ENCODE measurements around the gene RMDN2. TPM values are rescaled to one million over a fixed set of nuclear protein-coding genes. Genes with fewer than 3 reads are reported as not detected.

RMDN2 gene
- total and polyA plus RNA-seq, 2 experiments from 2014 or later, result 5.8 to 11.1 TPM

DNA sequence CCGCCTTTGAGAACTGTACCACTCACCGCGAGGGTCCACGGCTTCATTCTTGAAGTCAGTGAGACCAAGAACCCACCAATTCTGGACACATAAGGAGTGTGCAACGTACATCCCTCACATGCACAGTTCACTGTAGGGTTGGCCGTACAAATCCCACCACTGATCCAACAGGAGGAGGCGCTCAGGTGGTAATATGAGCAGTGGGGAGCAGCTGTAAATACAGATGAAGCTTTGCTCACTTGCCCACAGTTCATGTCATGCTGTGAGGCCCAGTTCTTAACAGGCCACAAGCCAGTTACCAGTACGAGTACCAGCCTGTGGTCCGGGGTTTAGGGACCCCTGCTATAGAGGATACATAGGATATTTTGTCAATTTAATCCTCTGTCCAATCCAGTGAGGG lies 96.5 kb downstream of the RMDN2 start:
- Histone ChIP-seq H3K9ac (no peak overlapping the region), H3K36me3 (ENCODE audit: low read depth) (no peaks in the 10 kb centered on the region), H3K27me3 (replicated peaks; ENCODE audit: insufficient read depth) (no peaks in the 10 kb centered on the region), H3K4me2 (ENCODE audit: unreplicated experiment) (no peak overlapping the region), H3K4me1 (ENCODE audit: insufficient read depth) (peaks cover 4% of the 10 kb centered on the region; the same call in 1 of the 2 replicates), H3K27ac (no peak overlapping the region), H4K20me1 (ENCODE audit: insufficient read depth) (no peaks in the 10 kb centered on the region), H3K9me3 (ENCODE audit: low read depth) (no peaks in the 10 kb centered on the region), H3K79me2 (ENCODE audit: insufficient read depth) (no peaks in the 10 kb centered on the region), H2AFZ (no peak overlapping the region), H3K9me2 (ENCODE audit: insufficient read depth) (no peaks in the 10 kb centered on the region; the same call in 1 of the 2 replicates), H3K4me3 (no peak overlapping the region), H3F3A (ENCODE audit: insufficient read depth) (0 out of 2 replicates have a peak, but pooled peaks cover under 1% of the 10 kb centered on the region)
- in situ Hi-C loops (cut with MboI), result no loop called here
- TF ChIP-seq EZH2 (IDR thresholded peaks at IDR 0.05; ENCODE audit: insufficient read depth, poor library complexity, severe bottlenecking), result no peak
- no peak for TF ChIP-seq EZH2phosphoT487 (IDR thresholded peaks at IDR 0.05; ENCODE audit: insufficient read depth, low read depth)
- DNase-seq, result no peak
- 83 to 86% methylated on average over 9 of the region's 9 CpGs for WGBS, 2 experiments (ENCODE audit: low coverage in 1 of 2, low lambda C conversion rate in 2 of 2, missing lambda C conversion rate in 2 of 2)

DNA sequence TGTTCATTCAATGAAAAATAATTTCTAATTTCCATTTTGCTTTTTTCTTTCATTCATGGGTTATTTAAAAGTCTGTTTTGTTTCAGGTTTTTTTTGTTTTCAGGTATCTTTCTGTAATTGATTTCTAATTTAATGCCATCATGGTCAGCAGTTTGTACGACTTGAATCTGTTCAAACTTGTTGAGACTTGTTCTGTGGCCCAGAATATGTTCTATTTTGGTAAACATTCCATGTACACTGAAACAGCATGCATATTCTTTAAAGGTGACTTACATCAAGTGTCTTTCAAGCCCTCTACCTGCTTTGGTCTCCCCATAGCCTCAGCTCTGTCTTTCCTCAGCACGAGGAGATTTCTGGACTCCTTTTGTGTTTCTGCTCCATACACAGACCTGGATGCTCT lies 101.8 kb downstream of the RMDN2 start:
- Histone ChIP-seq H3K9me3 (ENCODE audit: low read depth) (no peaks in the 10 kb centered on the region), H3K9ac (no peak overlapping the region), H2AFZ (no peak overlapping the region), H3F3A (ENCODE audit: insufficient read depth) (no peaks in the 10 kb centered on the region), H3K36me3 (ENCODE audit: low read depth) (no peaks in the 10 kb centered on the region), H3K79me2 (ENCODE audit: insufficient read depth) (no peaks in the 10 kb centered on the region), H3K4me3 (no peak overlapping the region), H3K27ac (no peak overlapping the region), H4K20me1 (ENCODE audit: insufficient read depth) (no peaks in the 10 kb centered on the region), H3K4me1 (ENCODE audit: insufficient read depth) (no peaks in the 10 kb centered on the region), H3K27me3 (replicated peaks; ENCODE audit: insufficient read depth) (no peaks in the 10 kb centered on the region), H3K4me2 (ENCODE audit: unreplicated experiment) (no peak overlapping the region), H3K9me2 (ENCODE audit: insufficient read depth) (no peaks in the 10 kb centered on the region; the same call in 1 of the 2 replicates)
- 79 to 88% methylated on average over 2 of the region's 2 CpGs for WGBS, 2 experiments (ENCODE audit: low coverage in 1 of 2, low lambda C conversion rate in 2 of 2, missing lambda C conversion rate in 2 of 2)
- in situ Hi-C loops (cut with MboI), result no loop called here
- no peak for DNase-seq
- TF ChIP-seq EZH2 (IDR thresholded peaks at IDR 0.05; ENCODE audit: insufficient read depth, poor library complexity, severe bottlenecking), result no peak
- no peak for TF ChIP-seq EZH2phosphoT487 (IDR thresholded peaks at IDR 0.05; ENCODE audit: insufficient read depth, low read depth)

DNA sequence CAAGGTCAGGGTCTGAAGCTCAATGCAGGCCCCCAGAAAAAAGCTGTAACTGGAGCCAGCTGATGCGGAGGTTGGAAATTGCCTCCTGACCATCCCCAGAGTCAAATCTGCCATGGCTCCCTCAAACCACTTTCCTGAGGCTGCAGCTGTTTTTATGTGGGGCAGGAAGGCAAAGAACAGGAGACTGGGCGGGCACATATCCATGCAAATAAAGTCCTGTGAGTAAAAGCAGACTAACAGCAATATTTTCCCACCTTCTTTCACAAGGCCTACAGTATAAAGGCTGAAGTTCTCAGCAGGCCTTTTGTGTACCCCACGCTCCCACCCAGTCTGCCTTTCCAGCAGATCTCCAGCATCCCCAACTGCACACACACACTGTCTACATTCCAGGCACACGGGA lies 103.7 kb downstream of the RMDN2 start:
- no peaks in the 10 kb centered on the region for H4K20me1 ChIP-seq (ENCODE audit: insufficient read depth)
- in situ Hi-C loops (cut with MboI), result no loop called here

DNA sequence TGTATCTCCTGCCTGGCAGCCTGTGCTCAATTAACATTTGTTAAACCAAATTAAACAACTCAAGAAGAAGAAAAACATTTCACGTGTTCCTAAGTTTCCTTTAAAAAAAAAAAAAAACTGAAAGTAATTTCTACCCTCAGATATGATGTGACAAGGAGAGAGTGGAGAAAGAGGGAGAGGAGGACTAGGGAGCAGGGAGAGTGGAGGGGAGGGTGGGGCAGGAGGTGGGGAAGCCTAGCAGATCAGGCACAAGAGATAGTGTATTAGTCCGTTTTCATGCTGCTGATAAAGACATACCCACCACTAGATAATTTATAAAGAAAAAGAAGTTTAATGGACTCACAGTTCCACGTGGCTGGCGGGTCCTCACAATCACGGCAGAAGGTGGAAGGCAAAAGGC lies 104.4 kb downstream of the RMDN2 start:
- in situ Hi-C loops (cut with MboI), result no loop called here
- Histone ChIP-seq H3K9ac (no peak overlapping the region), H2AFZ (no peak overlapping the region), H3K4me2 (ENCODE audit: unreplicated experiment) (no peak overlapping the region), H3K79me2 (ENCODE audit: insufficient read depth) (no peaks in the 10 kb centered on the region), H3K9me3 (ENCODE audit: low read depth) (no peaks in the 10 kb centered on the region), H3K4me1 (ENCODE audit: insufficient read depth) (no peaks in the 10 kb centered on the region), H3K27ac (no peak overlapping the region), H3K4me3 (no peak overlapping the region), H3K36me3 (ENCODE audit: low read depth) (no peaks in the 10 kb centered on the region), H3K27me3 (replicated peaks; ENCODE audit: insufficient read depth) (no peaks in the 10 kb centered on the region), H4K20me1 (ENCODE audit: insufficient read depth) (no peaks in the 10 kb centered on the region), H3K9me2 (ENCODE audit: insufficient read depth) (no peaks in the 10 kb centered on the region; the same call in 1 of the 2 replicates), H3F3A (ENCODE audit: insufficient read depth) (no peaks in the 10 kb centered on the region)
- 93 to 95% methylated on average over 5 of the region's 5 CpGs for WGBS, 2 experiments (ENCODE audit: low coverage in 1 of 2, low lambda C conversion rate in 2 of 2, missing lambda C conversion rate in 2 of 2)
- TF ChIP-seq EZH2phosphoT487 (IDR thresholded peaks at IDR 0.05; ENCODE audit: insufficient read depth, low read depth) (no peak), EZH2 (IDR thresholded peaks at IDR 0.05; ENCODE audit: insufficient read depth, poor library complexity, severe bottlenecking) (no peak)
- DNase-seq, result no peak

More for the DNA sequence above, 103.7 kb downstream of the RMDN2 start:
- H3K36me3 ChIP-seq (ENCODE audit: low read depth), result no peaks in the 10 kb centered on the region
- H3K4me2 ChIP-seq (ENCODE audit: unreplicated experiment), result no peak overlapping the region
- no peak overlapping the region for H3K27ac ChIP-seq
- no peak for DNase-seq
- TF ChIP-seq EZH2 (IDR thresholded peaks at IDR 0.05; ENCODE audit: insufficient read depth, poor library complexity, severe bottlenecking) (no peak), EZH2phosphoT487 (IDR thresholded peaks at IDR 0.05; ENCODE audit: insufficient read depth, low read depth) (no peak)
- H3K4me3 ChIP-seq, result no peak overlapping the region
- 78 to 89% methylated on average over 4 of the region's 4 CpGs for WGBS, 2 experiments (ENCODE audit: low coverage in 1 of 2, low lambda C conversion rate in 2 of 2, missing lambda C conversion rate in 2 of 2)
- no peaks in the 10 kb centered on the region for H3K27me3 ChIP-seq (replicated peaks; ENCODE audit: insufficient read depth)
- H3K9me3 ChIP-seq (ENCODE audit: low read depth), result no peaks in the 10 kb centered on the region
- H3F3A ChIP-seq (ENCODE audit: insufficient read depth), result no peaks in the 10 kb centered on the region
- no peaks in the 10 kb centered on the region for H3K4me1 ChIP-seq (ENCODE audit: insufficient read depth)
- no peaks in the 10 kb centered on the region; the same call in 1 of the 2 replicates for H3K9me2 ChIP-seq (ENCODE audit: insufficient read depth)
- H2AFZ ChIP-seq, result no peak overlapping the region
- no peak overlapping the region for H3K9ac ChIP-seq
- no peaks in the 10 kb centered on the region for H3K79me2 ChIP-seq (ENCODE audit: insufficient read depth)
